Nephron progenitor cell (in vitro differentiated cells): ENCODE measurements around the gene VAPA.
A peak's percentile ranks its signal among the peaks of the same experiment; 100 is the strongest.

Experiments used
- DNase-seq: peaks from one replicate; pipeline ENCODE4 v3.0.0; 2021
- H3K27ac Mint-ChIP-seq: 2 replicates; pipeline ENCODE4 v1.8.0; 2021; ENCODE audit warnings: mild to moderate bottlenecking, moderate library complexity, mixed read lengths
- H3K27me3 Mint-ChIP-seq: 2 replicates; pipeline ENCODE4 v1.8.0; 2021; ENCODE audit warnings: mild to moderate bottlenecking, low read depth, mixed read lengths; ENCODE audit not compliant: poor library complexity
- H3K36me3 Mint-ChIP-seq: 2 replicates; pipeline ENCODE4 v1.8.0; 2021; ENCODE audit warnings: low read depth, mixed read lengths
- H3K4me1 Mint-ChIP-seq: 2 replicates; pipeline ENCODE4 v1.8.0; 2021; ENCODE audit warnings: mixed read lengths
- H3K4me3 Mint-ChIP-seq: 2 replicates; pipeline ENCODE4 v1.8.0; 2021; ENCODE audit warnings: mild to moderate bottlenecking, moderate library complexity, mixed read lengths
- H3K9me3 Mint-ChIP-seq: 2 replicates; pipeline ENCODE4 v1.8.0; 2021; ENCODE audit warnings: mild to moderate bottlenecking, moderate library complexity, mixed read lengths
- CTCF ChIP-seq: fragments of 200-600 bp; sonication (generic); IDR thresholded peaks from 2 replicates; pipeline ENCODE4 v1.5.0; 2021; ENCODE audit warnings: antibody characterized with exemption

VAPA gene

GRCh38 chr18:9950289-9951016, 36.6 kb downstream of the VAPA start:
- H3K27ac Mint-ChIP-seq, result no peak overlapping the region
- no peak for DNase-seq
- no peak overlapping the region for H3K4me3 Mint-ChIP-seq
- H3K36me3 Mint-ChIP-seq, result peaks cover 52% of the 10 kb centered on the region
- H3K9me3 Mint-ChIP-seq, result no peaks in the 10 kb centered on the region
- no peaks in the 10 kb centered on the region for H3K4me1 Mint-ChIP-seq
- TF ChIP-seq CTCF, result no peak
- H3K27me3 Mint-ChIP-seq, result no peaks in the 10 kb centered on the region

- Mint-ChIP-seq H3K27me3 (no peaks in the 10 kb centered on the region), H3K4me3 (no peak overlapping the region), H3K9me3 (no peaks in the 10 kb centered on the region), H3K27ac (peak overlapping the region; percentile 66), H3K4me1 (no peaks in the 10 kb centered on the region), H3K36me3 (peaks cover 45% of the 10 kb centered on the region)
- DNase-seq, result peak; percentile 17
- TF ChIP-seq CTCF, result peak; percentile 59
Measured at GRCh38 chr18:9951022-9951859, 37.4 kb downstream of the VAPA start.

- no peak for TF ChIP-seq CTCF
- no peak for DNase-seq
- peaks cover 39% of the 10 kb centered on the region for H3K36me3 Mint-ChIP-seq
- no peaks in the 10 kb centered on the region for H3K27me3 Mint-ChIP-seq
- no peaks in the 10 kb centered on the region for H3K9me3 Mint-ChIP-seq
- H3K4me1 Mint-ChIP-seq, result no peaks in the 10 kb centered on the region
- peak overlapping the region; percentile 73 for H3K27ac Mint-ChIP-seq
- H3K4me3 Mint-ChIP-seq, result no peak overlapping the region
Measured at GRCh38 chr18:9952633-9953416, 39.0 kb downstream of the VAPA start.

- H3K9me3 Mint-ChIP-seq, result no peaks in the 10 kb centered on the region
- no peak overlapping the region for H3K4me3 Mint-ChIP-seq
- peaks cover 3% of the 10 kb centered on the region for H3K27me3 Mint-ChIP-seq
- no peaks in the 10 kb centered on the region for H3K4me1 Mint-ChIP-seq
- peaks cover 3% of the 10 kb centered on the region for H3K36me3 Mint-ChIP-seq
- no peak overlapping the region for H3K27ac Mint-ChIP-seq
- no peak for TF ChIP-seq CTCF
- DNase-seq, result no peak
Measured at GRCh38 chr18:9958861-9959399, 45.1 kb downstream of the VAPA start.

- Mint-ChIP-seq H3K4me1 (no peaks in the 10 kb centered on the region), H3K9me3 (no peaks in the 10 kb centered on the region), H3K27me3 (peaks cover 3% of the 10 kb centered on the region), H3K27ac (no peak overlapping the region), H3K36me3 (no peaks in the 10 kb centered on the region), H3K4me3 (no peak overlapping the region)
- DNase-seq, result no peak
- no peak for TF ChIP-seq CTCF
Measured at GRCh38 chr18:9959564-9959963, 45.7 kb downstream of the VAPA start.
